ENCODE measurements around the gene CD82. TPM values are rescaled to one million over a fixed set of nuclear protein-coding genes. Genes with fewer than 3 reads are reported as not detected.

The CD82 gene
- total RNA-seq, 2 experiments from 2014 or later, result 1.2 to 6.4 TPM

DNA sequence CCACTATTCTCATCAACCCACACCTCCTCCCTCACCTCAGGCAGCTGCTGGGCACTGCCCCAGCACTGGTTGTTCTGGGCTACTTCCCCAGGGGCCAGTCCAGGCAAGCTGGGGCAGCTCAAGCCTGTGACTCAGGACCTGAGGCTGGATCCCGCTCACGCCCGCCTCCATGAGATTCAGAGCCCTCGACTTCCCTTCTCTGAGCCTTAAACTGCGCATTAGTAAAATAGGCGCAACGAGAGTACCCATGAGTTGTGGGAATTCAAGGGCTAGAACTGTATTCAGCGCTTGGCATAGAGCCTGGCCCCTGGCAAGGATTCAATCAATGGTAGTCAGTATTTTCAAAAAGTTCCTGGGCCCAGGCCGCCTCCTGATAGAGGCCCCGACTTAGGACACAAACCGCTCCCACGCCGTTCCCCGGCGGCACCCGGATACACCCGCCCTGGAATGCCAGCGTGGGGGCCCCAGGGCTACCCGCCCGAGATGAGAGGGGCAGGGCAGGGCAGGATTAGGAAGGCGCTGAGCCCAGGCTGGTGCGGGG is 723 bp upstream of the CD82 start:
- peak overlapping the region; percentile 43; the same call in 1 of the 2 replicates for H2AFZ ChIP-seq (ENCODE audit: low read length)

DNA sequence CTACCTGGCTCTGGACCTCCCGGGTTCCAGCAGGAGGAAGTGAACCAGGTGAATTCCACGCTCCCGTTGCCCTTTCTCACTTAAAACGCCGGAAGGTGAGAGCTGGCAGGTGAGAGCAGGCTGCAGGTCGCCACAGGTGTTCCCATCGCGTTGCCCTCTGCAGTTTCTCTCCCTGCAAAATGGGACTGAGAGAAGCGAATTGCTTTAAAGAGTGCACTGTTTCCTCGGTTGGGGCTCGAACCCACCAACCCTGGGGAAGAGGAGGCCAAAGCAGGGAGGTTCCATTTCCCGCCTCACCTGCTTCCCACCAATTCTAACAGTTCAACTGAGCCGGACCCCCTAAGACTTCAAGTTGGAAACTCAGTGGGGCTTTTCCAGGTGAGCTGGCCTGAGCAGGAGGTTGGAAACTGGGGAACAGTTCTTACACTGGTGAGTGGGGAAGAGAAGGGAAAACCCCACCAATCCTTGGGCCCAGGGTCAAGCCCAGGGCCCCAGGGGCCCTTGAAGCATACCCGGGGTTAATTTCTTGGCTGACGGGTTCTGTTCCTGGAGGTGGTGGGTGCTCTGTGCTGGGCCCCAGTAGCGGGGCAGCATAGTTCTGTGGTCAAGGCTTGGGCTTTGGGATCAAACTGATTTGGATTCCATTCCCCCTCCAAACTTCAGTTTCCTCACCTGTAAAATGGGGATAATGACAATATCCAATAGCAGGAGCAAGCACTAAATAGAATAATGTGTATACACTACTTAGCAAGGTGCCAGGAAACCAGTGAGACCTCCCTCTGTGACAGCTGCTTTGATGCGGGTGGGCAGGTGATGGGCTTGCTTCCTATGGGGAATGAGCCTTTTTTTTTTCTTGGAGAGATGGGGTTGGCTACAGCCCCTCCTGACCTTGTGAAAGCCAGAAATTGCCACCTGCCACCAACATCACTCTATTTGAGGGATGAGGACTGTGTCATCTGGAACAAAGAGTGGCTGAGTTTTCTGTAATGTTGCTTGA is 788 bp downstream of the CD82 start:
- Histone ChIP-seq H3K36me3 (ENCODE audit: insufficient read depth, low read length) (no peaks in the 10 kb centered on the region), H3K9me3 (ENCODE audit: low read length) (no peaks in the 10 kb centered on the region), H3K4me1 (ENCODE audit: insufficient read depth, low read length, poor library complexity, severe bottlenecking) (peaks cover 34% of the 10 kb centered on the region), H3K79me2 (ENCODE audit: insufficient read depth, low read depth, low read length) (no peaks in the 10 kb centered on the region), H4K20me1 (ENCODE audit: insufficient read depth, low read length) (no peaks in the 10 kb centered on the region), H2AFZ (ENCODE audit: low read length) (peak overlapping the region; percentile 84; the same call in 1 of the 2 replicates), H3K27ac (ENCODE audit: low read depth, low read length, poor library complexity, severe bottlenecking) (no peak overlapping the region), H3K4me2 (ENCODE audit: low read length) (peak overlapping the region; percentile 94), H3K4me3 (ENCODE audit: low read depth, low read length, poor library complexity, severe bottlenecking) (peak overlapping the region; percentile 70), H3K9me2 (ENCODE audit: insufficient read depth, low read length) (no peaks in the 10 kb centered on the region)
- intact Hi-C loops (cut with micrococcal nuclease; ENCODE audit: unreplicated experiment), result loop anchor here (10.0 kb wide), 1 partner anchor 519 kb away; no protein-coding TSS in a partner anchor
- no peak for TF ChIP-seq CTCF (conservative IDR thresholded peaks at IDR 0.05; ENCODE audit: low read length)
- TF ChIP-seq EZH2phosphoT487 (IDR thresholded peaks at IDR 0.05; ENCODE audit: borderline replicate concordance, low read depth, low read length), result no peak
- ChIA-PET CTCF (ENCODE audit: unreplicated experiment) (interaction anchor here (0.6 to 1.4 kb wide), 3 partner anchors 13 to 45 kb away, joined by 3 to 5 read pairs (median 4); no protein-coding TSS in a partner anchor), POLR2A (interaction anchor here (0.6 to 1.3 kb wide), 6 partner anchors 8 to 476 kb away, joined by 3 to 18 read pairs (median 4); no protein-coding TSS in a partner anchor)
- DNase-seq (ENCODE audit: low spot score), result no peak
- no TSS peak for BruUV-seq (replicated peaks)

More for the DNA sequence above, 723 bp upstream of the CD82 start:
- Histone ChIP-seq H3K4me2 (ENCODE audit: low read length) (peak overlapping the region; percentile 79), H3K4me3 (ENCODE audit: low read depth, low read length, poor library complexity, severe bottlenecking) (peak overlapping the region; percentile 70), H3K9me2 (ENCODE audit: insufficient read depth, low read length) (no peaks in the 10 kb centered on the region), H4K20me1 (ENCODE audit: insufficient read depth, low read length) (no peaks in the 10 kb centered on the region), H3K9me3 (ENCODE audit: low read length) (no peaks in the 10 kb centered on the region), H3K4me1 (ENCODE audit: insufficient read depth, low read length, poor library complexity, severe bottlenecking) (peaks cover 42% of the 10 kb centered on the region), H3K36me3 (ENCODE audit: insufficient read depth, low read length) (no peaks in the 10 kb centered on the region), H3K79me2 (ENCODE audit: insufficient read depth, low read depth, low read length) (no peaks in the 10 kb centered on the region), H3K27ac (ENCODE audit: low read depth, low read length, poor library complexity, severe bottlenecking) (no peak overlapping the region)
- no peak for DNase-seq (ENCODE audit: low spot score)
- intact Hi-C loops (cut with micrococcal nuclease; ENCODE audit: unreplicated experiment), result loop anchor here (10.0 kb wide), 1 partner anchor 520 kb away; no protein-coding TSS in a partner anchor
- BruUV-seq (replicated peaks), result no TSS peak
- TF ChIP-seq CTCF (conservative IDR thresholded peaks at IDR 0.05; ENCODE audit: low read length) (no peak), EZH2phosphoT487 (IDR thresholded peaks at IDR 0.05; ENCODE audit: borderline replicate concordance, low read depth, low read length) (no peak)
- ChIA-PET CTCF (ENCODE audit: unreplicated experiment) (interaction anchor here (0.7 to 1.4 kb wide), 3 partner anchors 31 to 354 kb away, joined by 3 to 5 read pairs (median 4); no protein-coding TSS in a partner anchor), POLR2A (interaction anchor here (0.7 to 1.3 kb wide), 6 partner anchors 13 to 347 kb away, joined by 3 to 18 read pairs (median 4); no protein-coding TSS in a partner anchor)
